ENCODE results near the gene MADCAM1.
"Not testable (repeated sequence)": the region's sequence is repeated elsewhere in the genome, so short reads cannot be mapped to it uniquely, and the experiment has no call there.

Gene MADCAM1

GRCh38 chr19:478976-479375 is 17.3 kb upstream of the MADCAM1 start:
- Histone ChIP-seq H3K4me1 (ENCODE audit: control insufficient read depth, insufficient read depth, low read length, poor library complexity, severe bottlenecking) (no peaks in the 10 kb centered on the region), H3K9me3 (ENCODE audit: control insufficient read depth, low read length) (no peaks in the 10 kb centered on the region), H3K36me3 (ENCODE audit: control insufficient read depth, insufficient read depth, low read length) (no peaks in the 10 kb centered on the region), H3K27ac (ENCODE audit: insufficient read depth, low read length, poor library complexity, severe bottlenecking) (no peak overlapping the region), H3K27me3 (replicated peaks; ENCODE audit: control insufficient read depth, insufficient read depth, low read length, poor library complexity, severe bottlenecking) (peaks cover 3% of the 10 kb centered on the region), H3K4me3 (ENCODE audit: insufficient read depth, low read depth, low read length, poor library complexity, severe bottlenecking) (no peak overlapping the region)
- DNase-seq: no peak

- Histone ChIP-seq H3K27ac (ENCODE audit: insufficient read depth, low read length, poor library complexity, severe bottlenecking) (no peak overlapping the region), H3K27me3 (replicated peaks; ENCODE audit: control insufficient read depth, insufficient read depth, low read length, poor library complexity, severe bottlenecking) (peaks cover 3% of the 10 kb centered on the region), H3K4me1 (ENCODE audit: control insufficient read depth, insufficient read depth, low read length, poor library complexity, severe bottlenecking) (no peaks in the 10 kb centered on the region), H3K36me3 (ENCODE audit: control insufficient read depth, insufficient read depth, low read length) (no peaks in the 10 kb centered on the region), H3K9me3 (ENCODE audit: control insufficient read depth, low read length) (no peaks in the 10 kb centered on the region), H3K4me3 (ENCODE audit: insufficient read depth, low read depth, low read length, poor library complexity, severe bottlenecking) (no peak overlapping the region)
- DNase-seq: peak in 1 of 3 donors; percentile 21
These were observed 16.1 kb upstream of the MADCAM1 start for GRCh38 chr19:480016-480855.

DNA sequence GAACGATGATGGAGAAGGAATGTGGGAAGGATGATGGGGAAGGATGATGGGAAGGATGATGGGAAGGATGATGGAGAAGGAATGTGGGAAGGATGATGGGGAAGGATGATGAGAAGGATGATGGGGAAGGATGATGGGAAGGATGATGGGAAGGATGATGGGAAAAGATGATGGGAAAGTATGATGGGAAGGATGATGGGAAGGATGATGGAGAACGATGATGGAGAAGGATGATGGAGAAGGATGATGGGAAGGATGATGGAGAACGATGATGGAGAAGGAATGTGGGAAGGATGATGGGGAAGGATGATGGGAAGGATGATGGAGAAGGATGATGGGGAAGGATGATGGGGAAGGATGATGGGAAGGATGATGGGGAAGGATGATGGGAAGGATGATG is 15.2 kb upstream of the MADCAM1 start:
- H3K4me3 ChIP-seq (ENCODE audit: insufficient read depth, low read depth, low read length, poor library complexity, severe bottlenecking); DNase-seq; H3K9me3 ChIP-seq (ENCODE audit: control insufficient read depth, low read length); H3K27ac ChIP-seq (ENCODE audit: insufficient read depth, low read length, poor library complexity, severe bottlenecking); H3K4me1 ChIP-seq (ENCODE audit: control insufficient read depth, insufficient read depth, low read length, poor library complexity, severe bottlenecking); H3K36me3 ChIP-seq (ENCODE audit: control insufficient read depth, insufficient read depth, low read length); H3K27me3 ChIP-seq (replicated peaks; ENCODE audit: control insufficient read depth, insufficient read depth, low read length, poor library complexity, severe bottlenecking): not testable (repeated sequence)

GRCh38 chr19:482186-483041 is 13.9 kb upstream of the MADCAM1 start:
- Histone ChIP-seq H3K27ac (ENCODE audit: insufficient read depth, low read length, poor library complexity, severe bottlenecking) (no peak overlapping the region), H3K4me3 (ENCODE audit: insufficient read depth, low read depth, low read length, poor library complexity, severe bottlenecking) (no peak overlapping the region), H3K4me1 (ENCODE audit: control insufficient read depth, insufficient read depth, low read length, poor library complexity, severe bottlenecking) (no peaks in the 10 kb centered on the region), H3K9me3 (ENCODE audit: control insufficient read depth, low read length) (no peaks in the 10 kb centered on the region), H3K36me3 (ENCODE audit: control insufficient read depth, insufficient read depth, low read length) (no peaks in the 10 kb centered on the region), H3K27me3 (replicated peaks; ENCODE audit: control insufficient read depth, insufficient read depth, low read length, poor library complexity, severe bottlenecking) (peaks cover 3% of the 10 kb centered on the region)
- no peak for DNase-seq

GRCh38 chr19:483332-484072 is 12.8 kb upstream of the MADCAM1 start:
- Histone ChIP-seq H3K27ac (ENCODE audit: insufficient read depth, low read length, poor library complexity, severe bottlenecking) (no peak overlapping the region), H3K4me1 (ENCODE audit: control insufficient read depth, insufficient read depth, low read length, poor library complexity, severe bottlenecking) (no peaks in the 10 kb centered on the region), H3K4me3 (ENCODE audit: insufficient read depth, low read depth, low read length, poor library complexity, severe bottlenecking) (no peak overlapping the region), H3K9me3 (ENCODE audit: control insufficient read depth, low read length) (no peaks in the 10 kb centered on the region), H3K36me3 (ENCODE audit: control insufficient read depth, insufficient read depth, low read length) (no peaks in the 10 kb centered on the region), H3K27me3 (replicated peaks; ENCODE audit: control insufficient read depth, insufficient read depth, low read length, poor library complexity, severe bottlenecking) (peaks cover 3% of the 10 kb centered on the region)
- DNase-seq: no peak

DNA sequence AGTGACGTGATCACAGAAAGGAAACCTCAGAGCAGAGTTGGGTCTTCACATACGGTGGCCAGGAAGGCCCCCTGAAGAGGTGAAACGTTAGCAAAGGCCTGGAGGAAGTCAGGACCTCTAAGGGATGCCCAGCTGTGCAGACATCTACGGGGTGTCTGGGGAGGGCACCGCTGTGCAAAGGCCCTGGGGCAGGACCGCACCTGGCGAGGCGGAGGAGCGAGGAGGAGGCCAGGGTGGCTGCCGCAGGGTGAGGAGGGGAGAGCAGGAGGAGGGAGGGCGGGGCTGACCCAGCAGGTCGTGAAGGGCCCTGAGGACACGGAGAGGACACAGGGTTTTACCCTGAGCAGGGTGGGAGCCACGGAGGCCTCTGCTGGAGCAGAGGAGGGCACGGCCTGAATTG is 11.8 kb upstream of the MADCAM1 start:
- H3K27ac ChIP-seq (ENCODE audit: insufficient read depth, low read length, poor library complexity, severe bottlenecking): no peak overlapping the region
- no peaks in the 10 kb centered on the region for H3K9me3 ChIP-seq (ENCODE audit: control insufficient read depth, low read length)
- peaks cover 3% of the 10 kb centered on the region for H3K4me1 ChIP-seq (ENCODE audit: control insufficient read depth, insufficient read depth, low read length, poor library complexity, severe bottlenecking)
- peaks cover 3% of the 10 kb centered on the region for H3K27me3 ChIP-seq (replicated peaks; ENCODE audit: control insufficient read depth, insufficient read depth, low read length, poor library complexity, severe bottlenecking)
- H3K36me3 ChIP-seq (ENCODE audit: control insufficient read depth, insufficient read depth, low read length): no peaks in the 10 kb centered on the region
- H3K4me3 ChIP-seq (ENCODE audit: insufficient read depth, low read depth, low read length, poor library complexity, severe bottlenecking): no peak overlapping the region
- DNase-seq: no peak

- H3K4me3 ChIP-seq (ENCODE audit: insufficient read depth, low read depth, low read length, poor library complexity, severe bottlenecking): no peak overlapping the region
- DNase-seq: no peak
- H3K27ac ChIP-seq (ENCODE audit: insufficient read depth, low read length, poor library complexity, severe bottlenecking): no peak overlapping the region
- peaks cover 3% of the 10 kb centered on the region for H3K27me3 ChIP-seq (replicated peaks; ENCODE audit: control insufficient read depth, insufficient read depth, low read length, poor library complexity, severe bottlenecking)
- no peaks in the 10 kb centered on the region for H3K36me3 ChIP-seq (ENCODE audit: control insufficient read depth, insufficient read depth, low read length)
- H3K4me1 ChIP-seq (ENCODE audit: control insufficient read depth, insufficient read depth, low read length, poor library complexity, severe bottlenecking): peaks cover 6% of the 10 kb centered on the region
- H3K9me3 ChIP-seq (ENCODE audit: control insufficient read depth, low read length): no peaks in the 10 kb centered on the region
These were observed 11.2 kb upstream of the MADCAM1 start for GRCh38 chr19:485077-485476.

DNA sequence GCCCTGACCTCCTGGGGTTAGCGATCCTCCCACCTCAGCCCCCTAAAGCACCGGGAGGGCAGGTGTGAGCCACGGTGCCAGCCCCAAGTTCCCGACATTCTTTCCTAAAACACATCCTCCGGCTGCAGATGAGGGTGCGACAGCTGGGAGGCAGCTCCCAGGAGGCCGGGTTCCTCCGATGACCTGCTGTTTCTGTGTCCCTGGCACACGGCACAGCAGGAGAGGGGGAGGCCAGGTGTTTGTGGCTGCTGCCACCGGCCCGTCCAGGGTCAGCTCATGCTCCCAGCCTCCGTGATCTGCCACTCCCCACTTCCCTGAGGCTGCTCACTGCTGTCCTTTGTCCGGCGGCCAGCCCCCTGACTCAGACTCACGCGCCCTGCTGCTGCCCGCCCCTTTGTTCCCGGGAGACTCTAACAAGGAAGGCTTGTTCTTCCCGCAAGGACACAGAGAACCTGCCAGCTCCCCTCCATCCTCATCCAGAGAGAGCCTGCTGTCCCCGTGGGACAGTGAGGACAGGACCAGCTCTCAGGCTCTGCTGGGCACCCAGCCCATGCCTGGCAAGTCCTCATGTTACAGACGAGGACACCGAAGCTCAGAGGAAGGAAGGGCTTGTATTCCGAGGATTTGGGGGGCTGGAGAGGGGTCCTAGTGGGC is 10.6 kb upstream of the MADCAM1 start:
- peaks cover 6% of the 10 kb centered on the region for H3K4me1 ChIP-seq (ENCODE audit: control insufficient read depth, insufficient read depth, low read length, poor library complexity, severe bottlenecking)
- DNase-seq: no peak
- H3K27me3 ChIP-seq (replicated peaks; ENCODE audit: control insufficient read depth, insufficient read depth, low read length, poor library complexity, severe bottlenecking): peaks cover 3% of the 10 kb centered on the region
- H3K36me3 ChIP-seq (ENCODE audit: control insufficient read depth, insufficient read depth, low read length): no peaks in the 10 kb centered on the region
- H3K27ac ChIP-seq (ENCODE audit: insufficient read depth, low read length, poor library complexity, severe bottlenecking): no peak overlapping the region
- no peak overlapping the region for H3K4me3 ChIP-seq (ENCODE audit: insufficient read depth, low read depth, low read length, poor library complexity, severe bottlenecking)
- H3K9me3 ChIP-seq (ENCODE audit: control insufficient read depth, low read length): no peaks in the 10 kb centered on the region

- Histone ChIP-seq H3K27me3 (replicated peaks; ENCODE audit: control insufficient read depth, insufficient read depth, low read length, poor library complexity, severe bottlenecking) (peaks cover 2% of the 10 kb centered on the region), H3K4me1 (ENCODE audit: control insufficient read depth, insufficient read depth, low read length, poor library complexity, severe bottlenecking) (peaks cover 6% of the 10 kb centered on the region), H3K4me3 (ENCODE audit: insufficient read depth, low read depth, low read length, poor library complexity, severe bottlenecking) (peak overlapping the region; percentile 86), H3K9me3 (ENCODE audit: control insufficient read depth, low read length) (no peaks in the 10 kb centered on the region), H3K27ac (ENCODE audit: insufficient read depth, low read length, poor library complexity, severe bottlenecking) (peak overlapping the region; percentile 84), H3K36me3 (ENCODE audit: control insufficient read depth, insufficient read depth, low read length) (no peaks in the 10 kb centered on the region)
- DNase-seq: peak; percentile 78 to 85 (median 83)
These were observed 7.5 kb upstream of the MADCAM1 start for GRCh38 chr19:488505-489417.
